Esophagus squamous epithelium (tissue), 4 donors: ENCODE results near the gene ADAMTSL1.

Experiments
- CTCF ChIP-seq, 6 experiments: fragments of 450-650 bp in 4 of 6; fragments of 200-600 bp in 2 of 6; sonication (generic) in 2 of 6; IDR thresholded peaks; one replicate each; pipeline ENCODE4 v1.5.1; 2016 to 2019; ENCODE audit warnings: antibody characterized with exemption in 6 of 6, mild to moderate bottlenecking in 4 of 6, moderate library complexity in 4 of 6
- POLR2A ChIP-seq, 4 donors: fragments of 450-650 bp; IDR thresholded peaks; one replicate each; pipeline ENCODE4 v1.6.1; 2017; ENCODE audit warnings: antibody characterized with exemption in 4 of 4, mild to moderate bottlenecking in 4 of 4, moderate library complexity in 3 of 4

DNA sequence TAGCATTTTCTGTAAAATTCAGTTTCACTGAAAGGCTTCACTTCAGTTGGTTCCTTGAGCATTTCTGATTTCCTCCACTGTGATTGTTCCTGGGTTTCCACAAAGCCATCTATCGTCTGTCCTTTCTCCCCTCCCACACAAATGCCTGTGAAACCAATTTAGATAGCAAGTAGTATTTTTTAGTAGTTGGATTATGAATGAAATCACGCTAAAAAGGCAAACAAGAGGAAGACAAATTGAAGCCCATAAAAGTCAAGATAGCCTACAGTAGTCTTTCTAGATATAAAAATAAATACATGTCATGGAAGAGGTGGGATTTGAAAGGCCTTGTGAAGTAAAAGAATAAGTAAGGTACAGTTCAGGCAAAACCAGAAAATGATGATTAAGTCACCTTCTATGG, 162.8 kb downstream of the ADAMTSL1 start:
- TF ChIP-seq POLR2A (IDR thresholded peaks at IDR 0.05) (no peak), CTCF (IDR thresholded peaks at IDR 0.05) (no peak)
